A673 (cell line): Measurements from ENCODE around the gene FBP2.

Experiments
- EZH2 ChIP-seq: fragments of 200-600 bp; sonication (generic); IDR thresholded peaks from 2 replicates; pipeline ENCODE4 v1.6.1; 2017; ENCODE audit warnings: borderline replicate concordance, low read depth, mild to moderate bottlenecking, mixed read lengths, antibody characterized with exemption, low read length; ENCODE audit not compliant: poor library complexity, severe bottlenecking
- TF ChIP-seq, protein P1 (sequence below): fragments of 300-800, 200-600 bp; sonication (generic); conservative IDR thresholded peaks from 2 replicates; pipeline ENCODE4 v1.5.1; 2017; ENCODE audit warnings: low read depth, mild to moderate bottlenecking, antibody characterized with exemption, low read length, moderate library complexity, mixed read lengths

DNA sequence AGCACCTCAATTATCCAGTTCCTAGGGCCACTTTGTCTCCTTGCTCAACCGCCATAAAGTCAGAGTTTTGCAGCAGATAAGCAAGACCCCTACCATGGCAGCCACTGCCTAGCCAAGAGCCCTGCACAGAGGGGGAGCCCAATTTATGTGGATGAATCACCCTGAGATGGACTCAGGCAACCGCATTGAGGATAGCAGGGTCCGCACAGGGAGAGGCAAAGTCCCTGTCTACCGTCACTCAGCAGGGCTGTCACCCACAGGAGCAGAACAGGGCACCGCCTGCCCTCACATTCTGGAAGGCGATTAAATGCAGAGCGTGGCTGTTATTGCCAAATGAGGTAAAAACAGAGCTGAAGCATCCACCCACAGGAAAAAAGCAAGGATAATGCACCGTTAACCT is 1.7 kb downstream of the FBP2 start:
- TF ChIP-seq, protein P1, sequence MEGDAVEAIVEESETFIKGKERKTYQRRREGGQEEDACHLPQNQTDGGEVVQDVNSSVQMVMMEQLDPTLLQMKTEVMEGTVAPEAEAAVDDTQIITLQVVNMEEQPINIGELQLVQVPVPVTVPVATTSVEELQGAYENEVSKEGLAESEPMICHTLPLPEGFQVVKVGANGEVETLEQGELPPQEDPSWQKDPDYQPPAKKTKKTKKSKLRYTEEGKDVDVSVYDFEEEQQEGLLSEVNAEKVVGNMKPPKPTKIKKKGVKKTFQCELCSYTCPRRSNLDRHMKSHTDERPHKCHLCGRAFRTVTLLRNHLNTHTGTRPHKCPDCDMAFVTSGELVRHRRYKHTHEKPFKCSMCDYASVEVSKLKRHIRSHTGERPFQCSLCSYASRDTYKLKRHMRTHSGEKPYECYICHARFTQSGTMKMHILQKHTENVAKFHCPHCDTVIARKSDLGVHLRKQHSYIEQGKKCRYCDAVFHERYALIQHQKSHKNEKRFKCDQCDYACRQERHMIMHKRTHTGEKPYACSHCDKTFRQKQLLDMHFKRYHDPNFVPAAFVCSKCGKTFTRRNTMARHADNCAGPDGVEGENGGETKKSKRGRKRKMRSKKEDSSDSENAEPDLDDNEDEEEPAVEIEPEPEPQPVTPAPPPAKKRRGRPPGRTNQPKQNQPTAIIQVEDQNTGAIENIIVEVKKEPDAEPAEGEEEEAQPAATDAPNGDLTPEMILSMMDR, result no peak
- no peak for TF ChIP-seq EZH2
